Activated CD4-positive, CD25-positive, alpha-beta regulatory T cell treated with anti-CD3 and anti-CD28 coated beads, Interleukin-2, amount 50 U/mL, for 16 hours (primary cell): ENCODE results near the gene DNAJC2.

Experiments used
- DNase-seq: peaks from one replicate; pipeline ENCODE4 v3.0.0-alpha.2; 2020; ENCODE audit warnings: low read depth, low spot score

Gene DNAJC2

GRCh38 chr7:103344453-103345149 lies at the start of gene DNAJC2:
DNAJC2 (minus strand) TSS chr7:103344767; CDS start chr7:103344622, 145 bp downstream.
- DNase-seq: peak; percentile 80

GRCh38 chr7:103391976-103392375 lies 47.4 kb upstream of the DNAJC2 start:
- no peak for DNase-seq

- DNase-seq: no peak
Observed at GRCh38 chr7:103391150-103391549, 46.6 kb upstream of the DNAJC2 start.

GRCh38 chr7:103389263-103389662 lies 44.7 kb upstream of the DNAJC2 start:
- no peak for DNase-seq

GRCh38 chr7:103388469-103389140 lies 44.0 kb upstream of the DNAJC2 start:
- no peak for DNase-seq

GRCh38 chr7:103387242-103387641 lies 42.7 kb upstream of the DNAJC2 start:
- DNase-seq: no peak

- no peak for DNase-seq
Observed at GRCh38 chr7:103382032-103382402, 37.5 kb upstream of the DNAJC2 start.

- no peak for DNase-seq
Observed at GRCh38 chr7:103381280-103382031, 36.9 kb upstream of the DNAJC2 start.

- DNase-seq: no peak
Observed at GRCh38 chr7:103380395-103381191, 36.0 kb upstream of the DNAJC2 start.

- DNase-seq: no peak
Observed at GRCh38 chr7:103379270-103379975, 34.9 kb upstream of the DNAJC2 start.

- DNase-seq: no peak
Observed at GRCh38 chr7:103373866-103374643, 29.5 kb upstream of the DNAJC2 start.

GRCh38 chr7:103369432-103369831 lies 24.9 kb upstream of the DNAJC2 start:
- DNase-seq: no peak

GRCh38 chr7:103349805-103350204 lies 5.2 kb upstream of the DNAJC2 start:
- no peak for DNase-seq

- no peak for DNase-seq
Observed at GRCh38 chr7:103348959-103349358, 4.4 kb upstream of the DNAJC2 start.

GRCh38 chr7:103348452-103348851 lies 3.9 kb upstream of the DNAJC2 start:
- no peak for DNase-seq

GRCh38 chr7:103347507-103348267 lies 3.1 kb upstream of the DNAJC2 start, which contains the start of gene PSMC2:
PSMC2 (plus strand) TSS chr7:103347643; CDS start chr7:103347712, 69 bp downstream.
- DNase-seq: peak; percentile 81

- no peak for DNase-seq
Observed at GRCh38 chr7:103346396-103346795, 1.8 kb upstream of the DNAJC2 start.

- no peak for DNase-seq
Observed at GRCh38 chr7:103343758-103344452, 662 bp downstream of the DNAJC2 start.

- DNase-seq: no peak
Observed at GRCh38 chr7:103343332-103343731, 1.2 kb downstream of the DNAJC2 start.
